ENCODE data around the gene FYB2. TPM values are rescaled to one million over a fixed set of nuclear protein-coding genes. Genes with fewer than 3 reads are reported as not detected.

Gene FYB2
- total and polyA plus RNA-seq, 8 donors: 0.44 to 6.3 (median 1.5) TPM

GRCh38 chr1:56845343-56845742 is 26.1 kb upstream of the FYB2 start:
- no peak overlapping the region for H3K27ac ChIP-seq
- no peak for TF ChIP-seq CTCF (IDR thresholded peaks at IDR 0.05)
- H3K4me3 ChIP-seq: no peak overlapping the region
- H3K4me1 ChIP-seq: no peaks in the 10 kb centered on the region
- WGBS, 2 donors: 86 to 87% methylated on average over 3 of the region's 3 CpGs
- H3K9me3 ChIP-seq: no peaks in the 10 kb centered on the region
- intact Hi-C loops (cut with DNase I): no loop called here
- ATAC-seq (no peak), DNase-seq (no peak), FAIRE-seq (no peak)
- no peaks in the 10 kb centered on the region for H3K27me3 ChIP-seq
- H3K36me3 ChIP-seq: no peaks in the 10 kb centered on the region

- TF ChIP-seq CTCF (IDR thresholded peaks at IDR 0.05): no peak
- WGBS, 2 donors: 75 to 82% methylated on average over 9 of the region's 9 CpGs
- intact Hi-C loops (cut with DNase I): no loop called here
- FAIRE-seq: no peak
- Histone ChIP-seq H3K27me3 (no peaks in the 10 kb centered on the region), H3K36me3 (no peaks in the 10 kb centered on the region), H3K4me3 (no peak overlapping the region), H3K27ac (no peak overlapping the region), H3K4me1 (no peaks in the 10 kb centered on the region), H3K9me3 (no peaks in the 10 kb centered on the region)
- DNase-seq: no peak
- ATAC-seq: no peak
These were observed 25.4 kb upstream of the FYB2 start for GRCh38 chr1:56844545-56845136.

GRCh38 chr1:56843544-56843943 is 24.3 kb upstream of the FYB2 start:
- ATAC-seq: no peak
- Histone ChIP-seq H3K4me1 (no peaks in the 10 kb centered on the region), H3K9me3 (no peaks in the 10 kb centered on the region), H3K36me3 (no peaks in the 10 kb centered on the region), H3K4me3 (no peak overlapping the region), H3K27ac (no peak overlapping the region), H3K27me3 (no peaks in the 10 kb centered on the region)
- DNase-seq: no peak
- TF ChIP-seq CTCF (IDR thresholded peaks at IDR 0.05): no peak
- intact Hi-C loops (cut with DNase I): no loop called here
- 93% methylated on average over 3 of the region's 3 CpGs for WGBS, 2 donors
- no peak for FAIRE-seq

GRCh38 chr1:56838759-56839158 is 19.6 kb upstream of the FYB2 start:
- 82 to 90% methylated on average over 3 of the region's 3 CpGs for WGBS, 2 donors
- Histone ChIP-seq H3K27me3 (no peaks in the 10 kb centered on the region), H3K27ac (no peak overlapping the region), H3K36me3 (no peaks in the 10 kb centered on the region), H3K9me3 (no peaks in the 10 kb centered on the region), H3K4me3 (no peak overlapping the region), H3K4me1 (no peaks in the 10 kb centered on the region)
- no peak for DNase-seq
- intact Hi-C loops (cut with DNase I): loop anchor here in 1 of 3 donors (5.0 kb wide), 1 partner anchor 219 kb away; no protein-coding TSS in a partner anchor
- no peak for TF ChIP-seq CTCF (IDR thresholded peaks at IDR 0.05)
- ATAC-seq: no peak
- no peak for FAIRE-seq

- intact Hi-C loops (cut with DNase I): loop anchor here in 1 of 3 donors (5.0 kb wide), 1 partner anchor 220 kb away; no protein-coding TSS in a partner anchor
- no peak overlapping the region for H3K27ac ChIP-seq
- no peak for TF ChIP-seq CTCF (IDR thresholded peaks at IDR 0.05)
- H3K4me1 ChIP-seq: no peaks in the 10 kb centered on the region
- H3K9me3 ChIP-seq: no peaks in the 10 kb centered on the region
- no peaks in the 10 kb centered on the region for H3K36me3 ChIP-seq
- DNase-seq (no peak), ATAC-seq (no peak), FAIRE-seq (no peak)
- no peak overlapping the region for H3K4me3 ChIP-seq
- no peaks in the 10 kb centered on the region for H3K27me3 ChIP-seq
- 75 to 83% methylated on average over 9 of the region's 9 CpGs for WGBS, 2 donors
These were observed 18.2 kb upstream of the FYB2 start for GRCh38 chr1:56837244-56837939.
